Measurements from ENCODE around the gene APOF.
"Not testable (repeated sequence)": the region's sequence is repeated elsewhere in the genome, so short reads cannot be mapped to it uniquely, and the experiment has no call there.

Gene APOF, protein sequence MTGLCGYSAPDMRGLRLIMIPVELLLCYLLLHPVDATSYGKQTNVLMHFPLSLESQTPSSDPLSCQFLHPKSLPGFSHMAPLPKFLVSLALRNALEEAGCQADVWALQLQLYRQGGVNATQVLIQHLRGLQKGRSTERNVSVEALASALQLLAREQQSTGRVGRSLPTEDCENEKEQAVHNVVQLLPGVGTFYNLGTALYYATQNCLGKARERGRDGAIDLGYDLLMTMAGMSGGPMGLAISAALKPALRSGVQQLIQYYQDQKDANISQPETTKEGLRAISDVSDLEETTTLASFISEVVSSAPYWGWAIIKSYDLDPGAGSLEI

GRCh38 chr12:56362130-56363059 lies at the start of gene APOF:
APOF (minus strand) TSS chr12:56362857; CDS start chr12:56362745, 112 bp downstream.
- no peak for DNase-seq

DNA sequence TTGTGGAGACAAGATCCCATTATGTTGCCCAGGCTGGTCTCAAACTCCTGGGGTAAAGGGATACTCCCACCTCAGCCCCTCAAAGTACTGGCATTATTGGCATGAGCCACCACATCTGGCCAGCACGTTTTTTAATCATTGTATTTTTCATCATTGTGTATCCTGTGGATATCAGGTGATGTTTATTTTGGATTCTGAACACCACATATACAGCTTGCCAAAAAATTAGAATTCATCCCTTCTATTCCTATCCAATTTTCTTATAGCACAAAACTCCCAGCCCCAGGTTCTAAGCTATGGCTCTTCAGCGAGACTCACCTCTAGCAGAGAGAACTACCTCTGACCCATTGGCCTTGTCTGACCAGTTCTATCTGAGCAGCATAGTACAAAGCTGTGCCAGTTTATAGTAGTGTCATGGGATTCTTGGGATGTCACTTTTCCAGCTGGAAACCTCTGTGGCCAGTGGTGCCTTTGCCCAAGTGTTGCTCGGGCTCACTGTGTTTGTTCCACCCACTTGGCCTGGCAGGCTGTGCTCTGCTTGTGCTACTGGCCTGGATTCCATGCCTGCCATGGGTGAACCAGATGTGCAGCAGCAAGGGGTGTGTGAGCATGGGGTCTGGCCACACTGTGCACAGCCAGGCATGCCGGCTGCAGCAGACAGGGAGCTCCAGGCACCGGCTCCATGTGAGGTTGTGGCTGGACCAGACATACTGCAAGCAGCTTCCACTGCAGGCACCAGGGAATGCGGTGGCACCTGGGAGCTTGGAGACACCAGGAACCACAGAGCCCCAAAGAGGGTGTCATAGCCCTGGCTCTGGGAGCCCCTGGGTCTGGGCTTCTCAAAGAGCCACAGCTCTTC lies 49.4 kb upstream of the APOF start:
- no peak for DNase-seq

- DNase-seq: no peak
These were observed 48.1 kb upstream of the APOF start for GRCh38 chr12:56410768-56411167.

DNA sequence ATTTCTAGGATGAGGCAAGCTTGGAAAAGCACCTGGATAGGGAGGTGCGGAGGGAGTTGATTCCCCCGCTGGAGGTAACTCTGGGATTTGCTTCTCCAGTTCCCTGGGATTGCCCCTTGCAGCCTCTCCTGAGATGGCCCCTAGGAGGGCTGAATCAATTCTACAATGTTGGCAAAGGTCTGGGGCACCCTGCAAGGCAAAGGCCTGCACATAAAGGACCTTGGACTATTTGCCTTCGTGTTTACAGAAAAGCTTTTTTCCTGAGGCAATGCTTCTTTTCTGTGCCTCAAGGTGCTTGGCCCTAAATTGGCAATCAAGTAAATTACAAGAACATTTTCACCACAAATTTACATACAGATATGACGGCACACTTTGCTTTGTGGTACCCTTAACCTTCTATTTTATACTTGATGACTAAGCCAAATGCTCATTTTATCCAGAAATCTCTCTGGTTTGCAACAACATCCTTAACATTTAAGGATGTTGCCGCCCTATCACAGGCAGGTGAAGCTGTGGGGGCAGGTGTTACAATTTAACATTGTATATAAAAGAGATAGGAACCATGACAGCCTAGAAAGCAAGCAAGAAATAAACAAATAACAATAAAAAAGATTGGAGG lies 46.3 kb upstream of the APOF start:
- no peak for DNase-seq

DNA sequence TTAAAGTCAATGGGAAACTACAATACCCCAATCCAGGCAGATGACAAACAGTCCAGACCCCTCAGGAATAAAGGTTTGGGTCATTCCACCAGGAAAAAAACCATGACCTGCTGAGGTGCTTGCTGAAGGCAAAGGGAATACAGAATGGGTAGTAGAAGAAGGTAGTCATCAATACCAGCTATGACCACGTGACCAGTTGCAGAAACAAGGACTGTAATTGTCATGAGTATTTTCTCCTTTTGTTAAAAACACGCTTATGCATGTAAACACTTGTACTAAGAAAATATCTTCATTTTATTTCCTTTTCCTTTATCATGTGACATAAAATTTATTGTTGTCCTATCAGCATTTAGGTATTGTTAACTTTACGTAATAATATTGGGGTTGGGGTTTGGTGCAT lies 41.6 kb upstream of the APOF start:
- DNase-seq: not testable (repeated sequence)

DNA sequence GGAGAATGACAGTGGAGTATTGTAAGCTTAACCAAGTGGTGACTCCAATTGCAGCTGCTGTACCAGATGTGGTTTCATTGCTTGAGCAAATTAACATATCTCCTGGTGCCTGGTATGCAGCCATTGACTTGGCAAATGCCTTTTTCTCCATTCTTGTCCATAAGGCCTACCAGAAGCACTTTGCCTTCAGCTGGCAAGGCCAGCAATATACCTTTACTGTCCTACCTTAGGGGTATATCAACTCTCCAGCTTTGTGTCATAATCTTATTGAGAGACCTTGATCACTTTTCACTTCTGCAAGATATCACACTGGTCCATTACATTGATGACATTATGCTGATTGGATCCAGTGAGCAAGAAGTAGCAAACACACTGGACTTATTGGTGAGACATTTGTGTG lies 39.0 kb upstream of the APOF start:
- DNase-seq: not testable (repeated sequence)

- DNase-seq: not testable (repeated sequence)
These were observed 38.5 kb upstream of the APOF start for GRCh38 chr12:56401125-56401524.

DNA sequence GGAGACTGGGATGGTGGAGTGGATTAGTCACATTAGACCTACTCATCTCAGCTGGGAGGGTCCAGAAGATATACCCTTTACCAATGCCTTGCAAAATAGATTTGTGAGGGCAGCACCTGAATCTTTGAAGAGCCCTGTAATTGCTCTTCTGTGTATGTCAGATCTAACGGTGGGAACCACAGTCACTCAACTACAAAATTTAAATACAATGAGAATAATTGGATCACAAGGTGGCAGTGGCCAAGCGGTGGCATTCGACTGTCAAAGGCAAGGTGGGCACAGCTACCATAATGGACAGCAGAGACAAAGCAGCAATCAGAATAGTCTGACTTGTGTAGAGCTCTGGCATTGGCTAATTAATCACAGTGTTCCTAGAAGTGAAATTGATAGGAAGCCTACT lies 36.8 kb upstream of the APOF start:
- DNase-seq: not testable (repeated sequence)

- DNase-seq: no peak
These were observed 35.7 kb upstream of the APOF start for GRCh38 chr12:56398324-56398723.

GRCh38 chr12:56392331-56392730 lies 29.7 kb upstream of the APOF start:
- no peak for DNase-seq

GRCh38 chr12:56391721-56392120 lies 29.1 kb upstream of the APOF start:
- no peak for DNase-seq

GRCh38 chr12:56389412-56389811 lies 26.8 kb upstream of the APOF start:
- no peak for DNase-seq

- no peak for DNase-seq
These were observed 24.6 kb upstream of the APOF start for GRCh38 chr12:56387152-56387736.

DNA sequence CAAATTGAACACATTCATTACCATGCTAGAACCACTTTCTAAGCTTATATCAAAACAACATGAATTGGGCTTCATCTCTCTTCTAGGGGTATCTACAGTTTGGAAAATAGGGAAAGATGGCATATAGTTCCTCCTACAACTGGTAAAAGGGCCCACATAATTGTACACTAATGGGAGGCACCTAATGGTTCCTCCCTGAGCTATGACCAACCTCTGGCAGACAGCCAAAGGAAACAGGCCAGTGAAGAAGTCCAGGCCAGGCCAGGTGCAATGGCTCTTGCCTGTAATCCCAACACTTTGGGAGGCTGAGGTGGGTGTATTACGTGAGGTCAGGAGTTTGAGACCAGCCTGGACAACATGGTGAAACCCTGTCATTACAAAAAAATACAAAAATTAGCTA lies 23.2 kb upstream of the APOF start:
- DNase-seq: no peak

DNA sequence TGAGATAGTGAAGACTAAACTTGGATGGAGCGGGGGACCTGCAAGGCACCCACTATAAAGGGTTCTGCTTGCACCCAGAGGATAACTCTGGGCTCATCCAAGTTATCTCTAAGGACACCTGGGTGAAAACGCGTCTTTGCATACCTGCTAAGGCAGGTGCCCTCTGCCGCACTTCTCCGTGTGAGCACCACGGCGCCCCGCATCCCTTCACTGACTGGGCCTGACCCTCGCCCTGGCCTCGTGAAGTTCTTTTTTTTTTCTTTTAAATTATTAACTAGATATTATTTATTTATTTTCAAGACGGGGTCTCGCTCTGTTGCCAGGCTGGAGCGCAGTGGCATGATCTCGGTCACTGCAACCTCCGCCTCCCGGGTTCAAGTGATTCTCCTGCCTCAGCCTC lies 20.0 kb upstream of the APOF start:
- DNase-seq: no peak

DNA sequence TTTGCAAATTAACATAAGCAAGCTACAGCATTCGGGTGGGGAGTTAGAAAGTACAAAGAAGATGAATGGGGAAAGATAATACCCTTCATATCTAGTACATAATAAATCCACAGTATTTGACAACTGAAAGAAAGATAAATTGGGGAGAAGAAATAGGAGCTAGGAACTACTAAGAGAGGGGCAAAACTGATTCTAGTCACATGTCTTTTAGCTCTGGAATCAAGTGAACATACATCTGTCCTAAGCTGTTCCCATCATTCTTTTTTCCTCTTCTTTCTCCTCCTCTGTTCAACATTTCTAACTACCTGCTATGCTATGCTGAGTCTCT lies 15.3 kb upstream of the APOF start:
- no peak for DNase-seq

GRCh38 chr12:56377310-56377988 lies 14.8 kb upstream of the APOF start:
- no peak for DNase-seq

GRCh38 chr12:56375598-56376434 lies 13.2 kb upstream of the APOF start:
- no peak for DNase-seq

- DNase-seq: no peak
These were observed 12.3 kb upstream of the APOF start for GRCh38 chr12:56374726-56375597.

DNA sequence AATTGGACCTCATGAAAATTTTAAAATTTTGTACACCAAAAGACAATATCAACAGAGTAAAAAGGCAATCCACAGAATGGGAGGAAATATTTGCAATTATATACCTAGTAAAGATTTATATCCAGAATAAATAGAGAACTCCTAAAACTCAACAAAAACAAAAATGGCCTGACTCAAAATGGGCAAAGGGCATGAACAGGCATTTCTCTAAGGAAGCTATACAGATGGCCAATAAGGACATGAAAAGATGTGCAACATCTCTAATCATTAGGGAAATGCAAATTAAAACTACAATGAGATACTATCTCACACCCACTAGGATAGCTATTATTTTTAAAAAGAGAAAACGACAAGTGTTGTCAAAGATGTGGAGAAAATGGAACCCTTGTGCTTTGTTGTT lies 10.9 kb upstream of the APOF start:
- no peak for DNase-seq

Measured in NCI-H1694 (cell line).